ENCODE results near the gene PCDHGC3.

DNA sequence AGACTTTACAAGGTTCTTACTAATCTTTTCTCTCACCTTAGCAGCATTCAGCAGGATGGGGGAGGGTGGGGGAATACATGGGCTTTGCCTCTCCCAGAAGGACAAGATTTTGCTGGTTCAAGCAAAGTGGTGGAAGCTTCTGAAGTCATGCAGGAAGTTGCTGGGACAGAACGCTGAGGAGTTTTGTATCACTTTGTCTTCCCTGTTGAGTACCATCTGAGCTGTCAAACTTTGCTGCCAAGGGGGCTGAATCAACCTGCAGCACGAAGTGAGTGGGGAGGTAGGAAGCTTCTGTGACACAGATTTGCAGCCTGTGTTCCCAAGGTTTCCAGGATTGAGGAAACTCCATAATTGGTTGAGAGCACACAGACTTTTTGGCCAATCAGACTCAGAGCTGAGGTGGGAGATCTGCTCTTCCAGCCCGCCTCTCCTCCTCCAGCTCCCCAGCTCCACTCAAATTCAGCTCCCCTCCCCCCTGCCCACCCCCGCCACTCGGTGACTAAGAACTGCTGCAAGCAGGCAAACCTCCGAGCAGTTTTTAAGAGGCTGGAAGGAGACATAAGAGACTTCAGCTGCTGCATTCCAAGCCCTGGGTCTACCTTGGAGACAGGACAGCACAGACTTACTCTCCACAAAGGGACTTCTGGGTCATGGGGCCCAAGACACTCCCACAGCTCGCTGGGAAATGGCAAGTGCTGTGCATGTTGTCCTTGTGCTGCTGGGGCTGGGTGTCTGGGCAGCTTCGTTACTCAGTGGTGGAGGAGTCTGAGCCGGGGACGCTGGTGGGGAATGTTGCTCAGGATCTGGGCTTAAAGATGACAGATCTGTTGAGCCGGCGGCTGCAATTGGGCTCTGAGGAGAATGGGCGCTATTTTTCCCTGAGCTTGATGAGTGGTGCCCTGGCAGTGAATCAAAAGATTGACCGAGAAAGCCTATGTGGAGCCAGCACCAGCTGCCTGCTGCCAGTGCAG lies 13.1 kb downstream of the PCDHGC3 start, which contains the start of gene PCDHGC5:
- TF ChIP-seq, protein P1, sequence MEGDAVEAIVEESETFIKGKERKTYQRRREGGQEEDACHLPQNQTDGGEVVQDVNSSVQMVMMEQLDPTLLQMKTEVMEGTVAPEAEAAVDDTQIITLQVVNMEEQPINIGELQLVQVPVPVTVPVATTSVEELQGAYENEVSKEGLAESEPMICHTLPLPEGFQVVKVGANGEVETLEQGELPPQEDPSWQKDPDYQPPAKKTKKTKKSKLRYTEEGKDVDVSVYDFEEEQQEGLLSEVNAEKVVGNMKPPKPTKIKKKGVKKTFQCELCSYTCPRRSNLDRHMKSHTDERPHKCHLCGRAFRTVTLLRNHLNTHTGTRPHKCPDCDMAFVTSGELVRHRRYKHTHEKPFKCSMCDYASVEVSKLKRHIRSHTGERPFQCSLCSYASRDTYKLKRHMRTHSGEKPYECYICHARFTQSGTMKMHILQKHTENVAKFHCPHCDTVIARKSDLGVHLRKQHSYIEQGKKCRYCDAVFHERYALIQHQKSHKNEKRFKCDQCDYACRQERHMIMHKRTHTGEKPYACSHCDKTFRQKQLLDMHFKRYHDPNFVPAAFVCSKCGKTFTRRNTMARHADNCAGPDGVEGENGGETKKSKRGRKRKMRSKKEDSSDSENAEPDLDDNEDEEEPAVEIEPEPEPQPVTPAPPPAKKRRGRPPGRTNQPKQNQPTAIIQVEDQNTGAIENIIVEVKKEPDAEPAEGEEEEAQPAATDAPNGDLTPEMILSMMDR (IDR thresholded peaks at IDR 0.05; ENCODE audit: low read depth, low read length): no peak
- TF ChIP-seq POLR2A (IDR thresholded peaks at IDR 0.05; ENCODE audit: extremely low read depth, insufficient read length) (no peak), MYC (IDR thresholded peaks at IDR 0.05; ENCODE audit: low read depth, low read length) (no peak)
- TF ChIP-seq, protein P2, sequence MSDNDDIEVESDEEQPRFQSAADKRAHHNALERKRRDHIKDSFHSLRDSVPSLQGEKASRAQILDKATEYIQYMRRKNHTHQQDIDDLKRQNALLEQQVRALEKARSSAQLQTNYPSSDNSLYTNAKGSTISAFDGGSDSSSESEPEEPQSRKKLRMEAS (IDR thresholded peaks at IDR 0.05; ENCODE audit: low read depth, low read length): no peak

Data from NB4 (cell line).